MM.1S (cell line): Measurements from ENCODE around the gene CCDC177.

ENCODE experiments used
- CTCF ChIP-seq: fragments of 300-600 bp; sonication (generic); IDR thresholded peaks from 2 replicates; pipeline ENCODE4 v1.5.1; 2016; ENCODE audit warnings: antibody characterized with exemption, low read length, mixed read lengths
- EZH2 ChIP-seq: fragments of 300-600 bp; sonication (generic); optimal IDR thresholded peaks from 2 replicates; pipeline ENCODE3; 2017; ENCODE audit warnings: low read depth, mild to moderate bottlenecking, antibody characterized with exemption, low read length, mixed read lengths
- EZH2phosphoT487 ChIP-seq: fragments of 300-600 bp; sonication (generic); IDR thresholded peaks from 2 replicates; pipeline ENCODE4 v1.6.1; 2018; ENCODE audit warnings: antibody characterized with exemption, low read length

GRCh38 chr14:69600304-69600891 is 25.7 kb upstream of the CCDC177 start:
- no peak for TF ChIP-seq CTCF
- TF ChIP-seq EZH2 = no peak
- no peak for TF ChIP-seq EZH2phosphoT487
